Activated naive CD8-positive, alpha-beta T cell treated with anti-CD3 and anti-CD28 coated beads, Interleukin-2, amount 50 U/mL, for 24 hours (primary cell): ENCODE data around the gene PRSS1.

Source experiments
- ATAC-seq: fragments of 150-1000 bp; cut with Tn5 transposase; one replicate; pipeline ENCODE4 v1.10.0; 2021
- DNase-seq: peaks from one replicate; pipeline ENCODE4 v3.0.0; 2021
- H3K27ac Mint-ChIP-seq: one replicate; pipeline ENCODE4 v1.8.0; 2021; ENCODE audit warnings: mild to moderate bottlenecking, mixed read lengths
- H3K27me3 Mint-ChIP-seq: one replicate; pipeline ENCODE4 v1.8.0; 2021; ENCODE audit warnings: mixed read lengths
- H3K36me3 Mint-ChIP-seq: one replicate; pipeline ENCODE4 v1.8.0; 2021; ENCODE audit warnings: low read depth, mixed read lengths
- H3K4me1 Mint-ChIP-seq: one replicate; pipeline ENCODE4 v1.8.0; 2021; ENCODE audit warnings: mixed read lengths
- H3K4me3 Mint-ChIP-seq: one replicate; pipeline ENCODE4 v1.8.0; 2021; ENCODE audit warnings: mild to moderate bottlenecking, moderate library complexity, mixed read lengths
- H3K9me3 Mint-ChIP-seq: one replicate; pipeline ENCODE4 v1.8.0; 2021; ENCODE audit warnings: mixed read lengths

PRSS1 gene

GRCh38 chr7:142798451-142799436 is 49.5 kb downstream of the PRSS1 start:
- DNase-seq (peak; percentile 42), ATAC-seq (peak; percentile 27)
- Mint-ChIP-seq H3K4me1 (peaks cover 77% of the 10 kb centered on the region), H3K4me3 (peak overlapping the region; percentile 100), H3K27me3 (no peaks in the 10 kb centered on the region), H3K36me3 (peaks cover 78% of the 10 kb centered on the region), H3K9me3 (no peaks in the 10 kb centered on the region), H3K27ac (peak overlapping the region; percentile 98)

- H3K4me1 Mint-ChIP-seq: peaks cover 77% of the 10 kb centered on the region
- H3K9me3 Mint-ChIP-seq: no peaks in the 10 kb centered on the region
- no peak for ATAC-seq
- H3K27me3 Mint-ChIP-seq: no peaks in the 10 kb centered on the region
- H3K4me3 Mint-ChIP-seq: peak overlapping the region; percentile 100
- DNase-seq: no peak
- peaks cover 77% of the 10 kb centered on the region for H3K36me3 Mint-ChIP-seq
- H3K27ac Mint-ChIP-seq: peak overlapping the region; percentile 98
Observed at GRCh38 chr7:142799437-142799835, 50.2 kb downstream of the PRSS1 start.

GRCh38 chr7:142800088-142800487 is 50.8 kb downstream of the PRSS1 start:
- Mint-ChIP-seq H3K4me1 (peaks cover 77% of the 10 kb centered on the region), H3K9me3 (no peaks in the 10 kb centered on the region), H3K27me3 (no peaks in the 10 kb centered on the region), H3K27ac (peak overlapping the region; percentile 98), H3K36me3 (peaks cover 80% of the 10 kb centered on the region), H3K4me3 (peak overlapping the region; percentile 100)
- ATAC-seq: peak; percentile 5
- DNase-seq: no peak

- peak overlapping the region; percentile 98 for H3K27ac Mint-ChIP-seq
- H3K4me1 Mint-ChIP-seq: peaks cover 78% of the 10 kb centered on the region
- DNase-seq (no peak), ATAC-seq (no peak)
- H3K27me3 Mint-ChIP-seq: no peaks in the 10 kb centered on the region
- H3K4me3 Mint-ChIP-seq: peak overlapping the region; percentile 100
- H3K36me3 Mint-ChIP-seq: peaks cover 84% of the 10 kb centered on the region
- H3K9me3 Mint-ChIP-seq: no peaks in the 10 kb centered on the region
Observed at GRCh38 chr7:142800699-142801260, 51.5 kb downstream of the PRSS1 start.

DNA sequence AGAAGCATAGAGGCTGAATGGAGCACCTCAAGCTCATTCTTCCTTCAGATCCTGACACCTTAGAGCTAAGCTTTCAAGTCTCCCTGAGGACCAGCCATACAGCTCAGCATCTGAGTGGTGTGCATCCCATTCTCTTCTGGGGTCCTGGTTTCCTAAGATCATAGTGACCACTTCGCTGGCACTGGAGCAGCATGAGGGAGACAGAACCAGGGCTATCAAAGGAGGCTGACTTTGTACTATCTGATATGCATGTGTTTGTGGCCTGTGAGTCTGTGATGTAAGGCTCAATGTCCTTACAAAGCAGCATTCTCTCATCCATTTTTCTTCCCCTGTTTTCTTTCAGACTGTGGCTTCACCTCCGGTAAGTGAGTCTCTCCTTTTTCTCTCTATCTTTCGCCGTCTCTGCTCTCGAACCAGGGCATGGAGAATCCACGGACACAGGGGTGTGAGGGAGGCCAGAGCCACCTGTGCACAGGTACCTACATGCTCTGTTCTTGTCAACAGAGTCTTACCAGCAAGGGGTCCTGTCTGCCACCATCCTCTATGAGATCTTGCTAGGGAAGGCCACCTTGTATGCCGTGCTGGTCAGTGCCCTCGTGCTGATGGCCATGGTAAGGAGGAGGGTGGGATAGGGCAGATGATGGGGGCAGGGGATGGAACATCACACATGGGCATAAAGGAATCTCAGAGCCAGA is 52.5 kb downstream of the PRSS1 start:
- peak overlapping the region; percentile 100 for H3K4me3 Mint-ChIP-seq
- peaks cover 88% of the 10 kb centered on the region for H3K4me1 Mint-ChIP-seq
- ATAC-seq (no peak), DNase-seq (no peak)
- H3K9me3 Mint-ChIP-seq: no peaks in the 10 kb centered on the region
- no peaks in the 10 kb centered on the region for H3K27me3 Mint-ChIP-seq
- peak overlapping the region; percentile 98 for H3K27ac Mint-ChIP-seq
- peaks cover 80% of the 10 kb centered on the region for H3K36me3 Mint-ChIP-seq

DNA sequence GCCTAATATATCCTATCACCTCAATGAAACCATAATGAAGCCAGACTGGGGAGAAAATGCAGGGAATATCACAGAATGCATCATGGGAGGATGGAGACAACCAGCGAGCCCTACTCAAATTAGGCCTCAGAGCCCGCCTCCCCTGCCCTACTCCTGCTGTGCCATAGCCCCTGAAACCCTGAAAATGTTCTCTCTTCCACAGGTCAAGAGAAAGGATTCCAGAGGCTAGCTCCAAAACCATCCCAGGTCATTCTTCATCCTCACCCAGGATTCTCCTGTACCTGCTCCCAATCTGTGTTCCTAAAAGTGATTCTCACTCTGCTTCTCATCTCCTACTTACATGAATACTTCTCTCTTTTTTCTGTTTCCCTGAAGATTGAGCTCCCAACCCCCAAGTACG is 53.0 kb downstream of the PRSS1 start:
- DNase-seq (no peak), ATAC-seq (no peak)
- H3K9me3 Mint-ChIP-seq: no peaks in the 10 kb centered on the region
- H3K4me3 Mint-ChIP-seq: peak overlapping the region; percentile 100
- peaks cover 93% of the 10 kb centered on the region for H3K4me1 Mint-ChIP-seq
- H3K36me3 Mint-ChIP-seq: peaks cover 79% of the 10 kb centered on the region
- H3K27me3 Mint-ChIP-seq: no peaks in the 10 kb centered on the region
- H3K27ac Mint-ChIP-seq: peak overlapping the region; percentile 98
